SK-N-SH (cell line): ENCODE data around the gene KIF6. TPM values are rescaled to one million over a fixed set of nuclear protein-coding genes. Genes with fewer than 3 reads are reported as not detected.

Source experiments
- CTCF ChIA-PET: fragments of 300-600, 350-600 bp; formaldehyde crosslinking; extraction: SDS; loops from one replicate; lab custom pipeline; 2021; lab: Yijun Ruan, JAX
- POLR2A ChIA-PET: fragments of 350-600 bp; sonication (Branson Sonifier 250); formaldehyde crosslinking; extraction: SDS; loops from one replicate; lab custom pipeline; 2020; ENCODE audit warnings: antibody characterized with exemption, inconsistent platforms; lab: Yijun Ruan, JAX
- DNase-seq: peaks from one replicate; pipeline ENCODE4 v3.0.0; 2012
- H2AFZ ChIP-seq: fragments of 200-600 bp; sonication (generic); 2 replicates; pipeline ENCODE4 v1.8.1; 2016; ENCODE audit warnings: antibody characterized with exemption, mild to moderate bottlenecking, low read depth
- H3F3A ChIP-seq: fragments of 200-600 bp; sonication (generic); replicated peaks from 2 replicates; pipeline ENCODE3; 2016; ENCODE audit warnings: antibody characterized with exemption, mild to moderate bottlenecking; ENCODE audit not compliant: insufficient read depth
- H3K27ac ChIP-seq, 2 experiments: fragments of 200-500 bp in 1 of 2; fragments of 200-600 bp in 1 of 2; sonication (Bioruptor generic) in 1 of 2; sonication (generic), shearing (Covaris generic) in 1 of 2; 2 replicates each; pipeline versions ENCODE4 v1.5.1 to v1.6.1; 2014 to 2016; ENCODE audit warnings: low read depth in 2 of 2, inconsistent platforms in 1 of 2, low read length in 1 of 2, mild to moderate bottlenecking in 1 of 2, mixed read lengths in 1 of 2
- H3K27me3 ChIP-seq: fragments of 200-600 bp; sonication (generic), shearing (Covaris generic); 2 replicates; pipeline ENCODE4 v1.6.1; 2016; ENCODE audit warnings: mixed run types; ENCODE audit not compliant: insufficient read depth
- H3K36me3 ChIP-seq, 2 experiments: fragments of 200-500 bp in 1 of 2; fragments of 200-600 bp in 1 of 2; sonication (Bioruptor generic) in 1 of 2; sonication (generic) in 1 of 2; replicated peaks in 1 of 2; 2 replicates each; pipeline versions ENCODE3 to v1.5.1; 2014 to 2016; ENCODE audit warnings: low read length in 1 of 2, mild to moderate bottlenecking in 1 of 2; ENCODE audit not compliant: insufficient read depth in 2 of 2, control insufficient read depth in 1 of 2
- H3K4me1 ChIP-seq, 2 experiments: fragments of 200-500 bp in 1 of 2; fragments of 200-600 bp in 1 of 2; sonication (Bioruptor generic) in 1 of 2; sonication (generic), shearing (Covaris generic) in 1 of 2; 2 replicates each; pipeline versions ENCODE4 v1.5.1 to v1.6.1; 2014 to 2016; ENCODE audit warnings: low read depth in 1 of 2, low read length in 1 of 2, mixed run types in 1 of 2; ENCODE audit not compliant: insufficient read depth in 2 of 2, control insufficient read depth in 1 of 2
- H3K4me2 ChIP-seq: fragments of 200-600 bp; sonication (generic), shearing (Covaris generic); 2 replicates; pipeline ENCODE4 v1.6.1; 2017; ENCODE audit warnings: mixed run types
- H3K4me3 ChIP-seq, 2 experiments: fragments of 200-500 bp in 1 of 2; fragments of 200-600 bp in 1 of 2; sonication (Bioruptor generic) in 1 of 2; sonication (generic), shearing (Covaris generic) in 1 of 2; 2 replicates each; pipeline versions ENCODE4 v1.5.1 to v1.8.1; 2014 to 2016; ENCODE audit warnings: low read depth in 2 of 2, inconsistent platforms in 1 of 2, low read length in 1 of 2, mild to moderate bottlenecking in 1 of 2, mixed read lengths in 1 of 2, moderate library complexity in 1 of 2
- H3K79me2 ChIP-seq: fragments of 200-600 bp; sonication (generic); 2 replicates; pipeline ENCODE4 v1.8.1; 2017; ENCODE audit warnings: mild to moderate bottlenecking; ENCODE audit not compliant: insufficient read depth
- H3K9ac ChIP-seq: fragments of 200-600 bp; sonication (generic); 2 replicates; pipeline ENCODE4 v1.6.1; 2017; ENCODE audit warnings: mixed run types
- H3K9me2 ChIP-seq: fragments of 200-600 bp; sonication (generic); 2 replicates; pipeline ENCODE4 v1.6.1; 2017; ENCODE audit warnings: mixed run types
- H3K9me3 ChIP-seq: fragments of 200-600 bp; sonication (generic); 2 replicates; pipeline ENCODE4 v1.6.1; 2017; ENCODE audit warnings: mixed run types, mild to moderate bottlenecking, moderate library complexity
- H4K20me1 ChIP-seq: fragments of 200-600 bp; sonication (generic); 2 replicates; pipeline ENCODE4 v1.6.1; 2017; ENCODE audit warnings: mild to moderate bottlenecking, mixed run types; ENCODE audit not compliant: insufficient read depth
- CHD2 ChIP-seq: fragments of 150-350 bp; IDR thresholded peaks from 2 replicates; pipeline ENCODE4 v1.6.1; 2018; ENCODE audit warnings: low read length; ENCODE audit not compliant: partially characterized antibody
- CTCF ChIP-seq: fragments of 200-600 bp; sonication (generic); IDR thresholded peaks from 2 replicates; pipeline ENCODE4 v1.6.1; 2017; ENCODE audit warnings: antibody characterized with exemption, mild to moderate bottlenecking, moderate library complexity
- ELF1 ChIP-seq: IDR thresholded peaks from 2 replicates; pipeline ENCODE4 v1.4.0; 2012
- EP300 ChIP-seq, 2 experiments: IDR thresholded peaks; 2 replicates each; pipeline versions ENCODE4 v1.4.0 to v1.6.1; 2012; ENCODE audit warnings: borderline replicate concordance in 1 of 2, low read depth in 1 of 2, low read length in 1 of 2
- FOSL2 ChIP-seq: IDR thresholded peaks from 2 replicates; pipeline ENCODE4 v1.4.0; 2012; ENCODE audit warnings: low read depth, mild to moderate bottlenecking, moderate library complexity, borderline replicate concordance
- FOXM1 ChIP-seq: IDR thresholded peaks from 2 replicates; pipeline ENCODE4 v1.4.0; 2012; ENCODE audit warnings: low read depth, mild to moderate bottlenecking
- JUND ChIP-seq: IDR thresholded peaks from 2 replicates; pipeline ENCODE4 v1.4.0; 2012
- MAX ChIP-seq: IDR thresholded peaks from 2 replicates; pipeline ENCODE4 v1.4.0; 2012; ENCODE audit warnings: low read depth
- MEF2A ChIP-seq: IDR thresholded peaks from 2 replicates; pipeline ENCODE4 v1.4.0; 2012; ENCODE audit warnings: low read depth, borderline replicate concordance
- NFIC ChIP-seq: IDR thresholded peaks from 2 replicates; pipeline ENCODE4 v1.4.0; 2012; ENCODE audit warnings: borderline replicate concordance
- PBX3 ChIP-seq: IDR thresholded peaks from 2 replicates; pipeline ENCODE4; 2012
- POLR2AphosphoS5 ChIP-seq: IDR thresholded peaks from 2 replicates; pipeline ENCODE4 v1.6.1; 2012; ENCODE audit warnings: low read depth, low read length
- RAD21 ChIP-seq: IDR thresholded peaks from 2 replicates; pipeline ENCODE4 v1.6.1; 2012; ENCODE audit warnings: mild to moderate bottlenecking, low read length
- REST ChIP-seq: IDR thresholded peaks from 2 replicates; pipeline ENCODE4 v1.6.1; 2012; ENCODE audit warnings: mild to moderate bottlenecking, low read depth, low read length, moderate library complexity
- RFX5 ChIP-seq: IDR thresholded peaks from 2 replicates; pipeline ENCODE4 v1.6.1; 2012; ENCODE audit warnings: mild to moderate bottlenecking, improper control_type of control experiment, low read length
- RXRA ChIP-seq: IDR thresholded peaks from 2 replicates; pipeline ENCODE4 v1.4.0; 2012; ENCODE audit warnings: low read depth, mild to moderate bottlenecking, borderline replicate concordance
- SIN3A ChIP-seq: IDR thresholded peaks from 2 replicates; pipeline ENCODE4 v1.6.1; 2012; ENCODE audit warnings: low read depth, mild to moderate bottlenecking, low read length, moderate library complexity, borderline replicate concordance
- SMC3 ChIP-seq: IDR thresholded peaks from 2 replicates; pipeline ENCODE4 v1.6.1; 2012; ENCODE audit warnings: low read depth, low read length, improper control_type of control experiment
- TCF12 ChIP-seq: IDR thresholded peaks from 2 replicates; pipeline ENCODE4 v1.4.0; 2012
- TEAD4 ChIP-seq: IDR thresholded peaks from 2 replicates; pipeline ENCODE4 v1.4.0; 2012; ENCODE audit warnings: mild to moderate bottlenecking, borderline replicate concordance; ENCODE audit not compliant: insufficient read depth
- WGBS: methylation state at CpG from one replicate; pipeline ENCODE4 v1.1.6; 2017; ENCODE audit warnings: low lambda C conversion rate; 5-methylcytosine and 5-hydroxymethylcytosine counted together
- polyA plus RNA-seq, 3 experiments: library from polyadenylated mRNA; depleted of rRNA; stranded (reverse); fragments of >200 nt; gene quantifications; 2 replicates each; pipeline ENCODE4 v1.2.3, GENCODE V29; 2012

Gene KIF6
- polyA plus RNA-seq, 1 of the 3 experiments (the other 2 are of a cell fraction), result 0.13 TPM

GRCh38 chr6:39563566-39564311 is 161.5 kb downstream of the KIF6 start:
- Histone ChIP-seq H3K4me2 (no peak overlapping the region), H3K9ac (no peak overlapping the region), H3K4me3 (no peak overlapping the region), H3K4me1 (peaks cover 0 to 3% of the 10 kb centered on the region in 2 experiments; a peak in 2 of 4 replicates), H3K27ac (no peak overlapping the region), H3K36me3 (no peaks in the 10 kb centered on the region), H3K9me3 (no peaks in the 10 kb centered on the region), H3F3A (no peaks in the 10 kb centered on the region), H4K20me1 (no peaks in the 10 kb centered on the region), H3K79me2 (no peaks in the 10 kb centered on the region), H3K27me3 (no peaks in the 10 kb centered on the region), H2AFZ (no peak overlapping the region), H3K9me2 (no peaks in the 10 kb centered on the region)
- ChIA-PET CTCF (interaction anchor here (1.6 kb wide), 1 partner anchor 329 kb away, joined by 4 read pairs; no protein-coding TSS in a partner anchor), POLR2A (no interaction called here)
- DNase-seq, result no peak
- WGBS, result 56% methylated on average over 3 of the region's 3 CpGs
- TF ChIP-seq REST (no peak), CTCF (no peak), JUND (no peak), MEF2A (no peak), SIN3A (no peak), CHD2 (no peak), PBX3 (no peak), MAX (no peak), NFIC (no peak), TEAD4 (no peak), RXRA (no peak), SMC3 (no peak), FOXM1 (no peak), RAD21 (no peak), RFX5 (no peak), FOSL2 (no peak), EP300 (IDR thresholded peaks at IDR 0.05; ENCODE audit: borderline replicate concordance in 1 of 2, low read depth in 1 of 2, low read length in 1 of 2) (no peak), TCF12 (no peak), ELF1 (no peak), POLR2AphosphoS5 (no peak)
